Skin epidermis (tissue), 12 donors: ENCODE data around the gene TLE5.
A peak's percentile ranks its signal among the peaks of the same experiment; 100 is the strongest.

ENCODE experiments used
- H3K27ac ChIP-seq, 21 experiments: fragments of 200-600 bp; sonication (generic) in 11 of 21; one replicate each; pipeline ENCODE4 v1.5.0; 2020; ENCODE audit warnings: mild to moderate bottlenecking in 3 of 21, inconsistent platforms in 2 of 21, moderate library complexity in 2 of 21
- H3K4me3 ChIP-seq, 7 experiments: fragments of 200-600 bp; sonication (generic) in 2 of 7; one replicate each; pipeline ENCODE4 v1.5.0; 2020; ENCODE audit warnings: inconsistent platforms in 2 of 7, mild to moderate bottlenecking in 2 of 7, moderate library complexity in 1 of 7

Gene TLE5

DNA sequence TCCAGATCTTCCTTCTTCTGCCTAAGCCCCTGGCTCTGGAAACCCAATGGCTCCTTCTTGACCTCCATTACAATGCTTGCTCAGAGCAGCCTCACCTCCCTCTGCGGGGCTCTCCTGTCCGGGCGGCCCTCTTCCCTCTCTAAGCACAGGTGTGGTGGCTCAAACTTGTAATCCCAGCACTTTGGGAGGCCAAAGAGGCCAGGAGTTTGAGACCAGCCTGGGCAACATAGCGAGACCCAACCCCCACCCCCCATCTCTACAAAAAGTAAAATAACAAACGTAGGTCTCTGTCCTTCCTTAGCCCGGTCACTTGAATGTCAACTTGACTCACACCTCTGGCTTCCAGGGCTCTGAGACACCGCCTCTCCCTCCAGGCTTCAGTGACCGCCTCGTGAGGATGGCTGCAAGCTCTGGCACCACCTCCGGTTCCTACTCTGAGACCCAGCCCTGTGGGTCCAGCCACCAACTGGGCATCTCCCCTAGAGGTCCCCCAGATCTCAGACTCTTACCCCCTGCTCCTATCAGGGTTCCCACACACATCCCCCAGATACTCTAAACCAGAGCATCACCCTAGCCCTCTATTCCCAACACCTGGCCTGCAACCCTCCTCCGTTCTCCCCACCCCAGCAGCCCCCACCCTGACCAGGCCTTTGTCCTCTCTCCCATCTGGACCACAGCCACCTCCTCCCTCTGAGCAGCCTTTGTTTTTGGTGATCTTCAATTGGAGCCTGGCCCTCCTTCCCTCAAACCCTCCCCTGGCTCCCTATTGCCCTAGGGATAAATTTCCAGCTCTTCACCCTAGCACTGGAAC lies 28.5 kb downstream of the TLE5 start:
- H3K4me3 ChIP-seq: no peak overlapping the region
- H3K27ac ChIP-seq: peak overlapping the region in 5 of 21 experiments; percentile 14 to 89 (median 88)

DNA sequence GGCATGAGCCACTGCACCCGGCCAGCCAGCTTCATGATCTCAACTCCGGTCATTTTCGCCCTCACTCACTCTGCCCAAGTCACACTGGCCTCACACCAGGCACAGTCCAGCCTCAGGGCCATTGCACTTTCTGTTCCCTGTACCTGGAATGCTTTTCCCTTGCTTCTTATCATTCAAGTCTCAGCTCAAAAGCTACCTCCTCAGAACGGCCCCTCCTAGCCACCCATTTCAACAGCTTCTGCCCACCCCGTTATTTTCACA lies 30.8 kb downstream of the TLE5 start:
- no peak overlapping the region for H3K27ac ChIP-seq
- H3K4me3 ChIP-seq: no peak overlapping the region

- Histone ChIP-seq H3K4me3 (peak within 1 kb of the TSS; percentile 8 to 54 (median 41)), H3K27ac (peak within 1 kb of the TSS in 12 of 21 experiments; percentile 16 to 80 (median 74))
Measured at GRCh38 chr19:3029065-3029923, 33.0 kb downstream of the TLE5 start, which contains the start of gene TLE2. Gene TLE2, minus strand, starts transcription at chr19:3029280. Its CDS starts 376 bp downstream, at chr19:3028904.

DNA sequence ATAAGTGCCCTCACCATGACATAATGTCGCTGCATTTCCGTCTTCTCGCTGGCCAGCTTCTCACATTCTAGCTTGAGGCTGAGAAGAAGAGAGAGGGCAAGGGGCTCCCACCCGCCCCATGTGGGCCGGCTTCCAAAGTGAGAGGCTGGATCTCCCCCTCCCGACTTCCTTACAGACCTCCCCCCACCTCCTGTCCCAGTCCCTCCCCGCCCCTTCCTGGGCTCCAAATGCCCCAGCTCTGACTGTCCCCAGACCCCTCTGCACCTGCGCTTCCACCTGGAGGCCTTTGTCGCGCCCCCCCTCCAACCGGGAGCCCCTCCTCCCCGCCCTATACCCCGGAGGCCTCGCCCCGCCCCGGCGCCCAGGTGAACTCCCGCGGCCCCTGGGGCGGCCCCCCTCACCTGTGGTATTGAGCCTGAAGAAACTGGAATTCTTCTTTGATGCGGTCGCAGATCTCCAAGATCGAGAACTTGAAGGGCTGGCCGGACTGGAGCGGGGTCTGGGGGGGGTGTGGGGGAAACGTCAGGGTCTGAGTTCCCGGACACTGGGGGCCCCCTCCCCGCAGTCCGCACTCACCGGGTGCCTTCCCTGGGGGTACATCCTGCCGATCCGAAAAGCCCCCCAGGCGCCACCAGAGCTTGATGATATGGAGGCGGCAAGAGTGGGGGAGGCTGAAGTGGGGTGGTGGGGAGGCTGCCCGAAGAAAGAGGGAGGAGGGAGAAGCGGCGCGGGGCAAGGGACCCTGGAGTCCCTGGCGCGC lies 33.8 kb downstream of the TLE5 start:
- Histone ChIP-seq H3K4me3 (peak overlapping the region; percentile 8 to 54 (median 41)), H3K27ac (peak overlapping the region in 12 of 21 experiments; percentile 16 to 80 (median 74))

DNA sequence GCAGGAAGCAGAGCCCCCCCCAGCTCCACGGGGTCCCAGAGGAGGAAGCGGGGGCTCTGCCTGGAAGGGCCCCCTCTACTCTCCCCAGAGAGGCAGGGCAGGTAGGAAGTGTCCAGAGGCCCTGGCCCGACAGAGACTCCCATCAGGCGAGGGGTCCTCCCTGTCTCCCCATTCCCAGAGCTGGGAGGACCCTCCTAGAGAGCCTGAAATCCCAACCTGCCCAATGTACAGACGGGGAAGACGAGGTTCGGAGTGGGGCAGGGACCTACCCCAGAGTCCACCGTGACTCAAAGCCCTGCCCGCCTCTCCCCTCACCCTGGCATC lies 34.4 kb downstream of the TLE5 start:
- H3K4me3 ChIP-seq: peak overlapping the region in 2 of 7 experiments; percentile 41 to 54
- peak overlapping the region in 6 of 21 experiments; percentile 72 to 80 (median 78) for H3K27ac ChIP-seq

DNA sequence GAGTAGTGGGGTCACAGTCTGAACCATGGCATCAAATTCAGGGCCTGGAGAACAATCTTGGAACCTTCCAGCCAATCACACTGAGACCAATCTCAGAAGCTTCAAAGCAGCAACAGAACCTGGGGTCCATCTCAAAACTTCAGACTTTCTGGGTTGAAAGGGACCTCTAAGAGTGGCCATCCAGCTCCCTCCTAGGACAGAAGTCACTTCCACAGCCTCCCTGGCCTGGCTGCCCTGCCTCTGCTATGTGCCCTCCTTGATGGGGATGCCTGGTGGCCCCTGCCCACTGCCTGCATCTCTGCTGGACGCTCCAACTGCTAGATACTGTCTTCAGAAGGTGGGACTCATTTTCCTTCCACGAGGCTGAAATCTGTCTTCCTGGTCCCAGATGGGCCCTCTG lies 35.0 kb downstream of the TLE5 start:
- H3K27ac ChIP-seq: peak overlapping the region in 1 of 21 experiments; percentile 77
- no peak overlapping the region for H3K4me3 ChIP-seq

- Histone ChIP-seq H3K4me3 (no peak overlapping the region), H3K27ac (no peak overlapping the region)
Measured at GRCh38 chr19:3026768-3027167, 35.5 kb downstream of the TLE5 start.

DNA sequence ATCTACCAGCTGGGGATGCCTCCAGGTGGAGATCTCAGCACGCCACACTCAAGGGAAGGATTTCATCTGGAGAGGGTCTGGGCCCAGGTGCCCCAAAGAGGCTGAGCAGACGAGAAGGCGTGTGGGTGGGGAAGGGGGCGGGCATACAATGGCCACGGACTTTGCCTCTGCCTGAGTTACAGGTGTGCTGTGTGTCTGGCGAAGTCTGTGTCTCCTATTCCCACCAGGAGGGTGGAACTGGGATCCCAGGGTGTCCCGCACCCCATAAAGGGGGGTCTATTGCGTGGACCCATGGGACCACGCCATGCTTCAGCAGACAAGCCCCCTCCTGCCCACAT lies 36.8 kb downstream of the TLE5 start:
- H3K4me3 ChIP-seq: no peak overlapping the region
- H3K27ac ChIP-seq: no peak overlapping the region

GRCh38 chr19:3024870-3025548 lies 37.3 kb downstream of the TLE5 start:
- no peak overlapping the region for H3K27ac ChIP-seq

GRCh38 chr19:3024509-3024869 lies 37.8 kb downstream of the TLE5 start:
- H3K27ac ChIP-seq: no peak overlapping the region
- no peak overlapping the region for H3K4me3 ChIP-seq

More at GRCh38 chr19:3024870-3025548, 37.3 kb downstream of the TLE5 start:
- no peak overlapping the region for H3K4me3 ChIP-seq

- Histone ChIP-seq H3K27ac (no peak overlapping the region), H3K4me3 (no peak overlapping the region)
Measured at GRCh38 chr19:3020321-3020960, 41.9 kb downstream of the TLE5 start.

GRCh38 chr19:3019211-3019854 lies 43.0 kb downstream of the TLE5 start:
- no peak overlapping the region for H3K4me3 ChIP-seq
- H3K27ac ChIP-seq: no peak overlapping the region

DNA sequence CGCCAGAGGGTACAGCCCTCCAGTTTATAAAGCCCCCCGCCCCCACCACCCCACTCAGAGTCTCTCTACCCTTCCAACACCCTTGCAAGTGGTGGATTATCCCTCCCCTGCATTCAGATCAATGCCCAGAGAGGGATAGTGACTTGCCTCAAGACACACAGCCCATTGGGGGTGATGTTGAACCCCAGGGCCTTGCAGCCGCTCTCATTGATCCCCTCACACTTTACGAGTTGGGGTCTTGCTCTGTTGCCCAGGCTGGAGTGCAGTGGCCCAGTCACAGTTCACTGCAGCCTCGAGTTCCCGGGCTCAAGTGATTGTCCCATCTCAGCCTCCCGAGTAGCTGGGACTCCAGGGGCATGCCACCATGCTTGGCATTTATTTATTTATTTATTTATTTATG lies 44.4 kb downstream of the TLE5 start:
- Histone ChIP-seq H3K27ac (no peak overlapping the region), H3K4me3 (no peak overlapping the region)

- H3K27ac ChIP-seq: no peak overlapping the region
Measured at GRCh38 chr19:3015126-3016057, 46.9 kb downstream of the TLE5 start.

GRCh38 chr19:3014135-3014534 lies 48.2 kb downstream of the TLE5 start:
- Histone ChIP-seq H3K27ac (no peak overlapping the region), H3K4me3 (no peak overlapping the region)

More at GRCh38 chr19:3015126-3016057, 46.9 kb downstream of the TLE5 start:
- no peak overlapping the region for H3K4me3 ChIP-seq

GRCh38 chr19:3013263-3013725 lies 49.0 kb downstream of the TLE5 start:
- H3K4me3 ChIP-seq: no peak overlapping the region
- no peak overlapping the region for H3K27ac ChIP-seq

DNA sequence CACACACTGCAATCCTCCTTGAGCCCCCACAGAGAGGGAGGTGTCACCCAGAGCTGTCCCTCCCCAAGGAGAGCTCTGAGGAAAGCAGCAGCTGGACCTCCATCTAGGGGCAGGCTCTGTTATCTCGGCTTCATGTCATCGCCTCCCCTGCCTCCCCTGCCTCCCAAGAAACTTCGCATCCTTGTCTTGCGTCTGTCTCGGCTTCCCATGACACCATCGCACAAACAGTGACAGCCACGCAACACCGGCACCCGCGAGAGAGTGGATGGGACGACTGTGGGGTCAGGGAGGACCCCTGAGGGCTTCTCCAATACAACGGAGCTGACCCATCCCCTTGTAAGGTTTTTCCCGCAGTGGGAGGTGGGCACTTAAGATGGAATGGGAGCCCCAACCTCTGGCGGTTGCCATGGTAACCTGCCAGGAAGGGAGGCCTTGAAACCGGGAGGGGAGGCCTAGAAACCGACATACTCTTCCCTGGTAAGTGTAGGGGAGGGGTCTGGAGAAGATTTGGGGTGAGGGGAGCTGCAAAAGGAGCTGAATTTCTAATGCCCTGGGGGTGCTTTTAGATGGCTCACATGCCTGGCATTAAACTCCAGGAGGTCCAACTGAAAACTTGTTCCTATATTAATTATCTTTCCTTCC lies 49.6 kb downstream of the TLE5 start:
- Histone ChIP-seq H3K4me3 (no peak overlapping the region), H3K27ac (no peak overlapping the region)
